WERI-Rb-1 (cell line): ENCODE measurements around the gene FFAR2.

Experiments
- DNase-seq: peaks from one replicate; pipeline ENCODE4 v3.0.0-alpha.2; 2020
- H3K27ac ChIP-seq: fragments of 250-450 bp; sonication (Bioruptor Pico); 2 replicates; pipeline ENCODE4 v1.5.1; 2020; ENCODE audit warnings: mild to moderate bottlenecking, moderate library complexity
- H3K27me3 ChIP-seq: fragments of 250-450 bp; sonication (Bioruptor Pico); 2 replicates; pipeline ENCODE4 v1.5.1; 2021; ENCODE audit warnings: mild to moderate bottlenecking, low read depth, moderate library complexity; ENCODE audit not compliant: insufficient read depth, severe bottlenecking
- H3K36me3 ChIP-seq: fragments of 250-450 bp; sonication (Bioruptor Pico); 2 replicates; pipeline ENCODE4 v1.5.1; 2020; ENCODE audit warnings: mild to moderate bottlenecking, moderate library complexity
- H3K4me3 ChIP-seq: 2 replicates; pipeline ENCODE4 v1.5.1; 2011; ENCODE audit warnings: low read depth, mild to moderate bottlenecking, control low read depth, low read length
- H3K9me3 ChIP-seq: fragments of 250-450 bp; sonication (Bioruptor Pico); 2 replicates; pipeline ENCODE4 v1.5.1; 2021; ENCODE audit warnings: mild to moderate bottlenecking, moderate library complexity; ENCODE audit not compliant: severe bottlenecking
- CTCF ChIP-seq: IDR thresholded peaks from 2 replicates; pipeline ENCODE4 v1.5.1; 2011; ENCODE audit warnings: low read depth, mild to moderate bottlenecking, control low read depth, inconsistent platforms, low read length

FFAR2 gene

GRCh38 chr19:35498220-35498619 lies 50.2 kb downstream of the FFAR2 start:
- H3K9me3 ChIP-seq: no peaks in the 10 kb centered on the region
- H3K4me3 ChIP-seq: no peak overlapping the region
- DNase-seq: no peak
- H3K36me3 ChIP-seq: no peaks in the 10 kb centered on the region
- no peak for TF ChIP-seq CTCF
- H3K27me3 ChIP-seq: no peaks in the 10 kb centered on the region
- H3K27ac ChIP-seq: no peak overlapping the region

GRCh38 chr19:35498984-35499527 lies 51.0 kb downstream of the FFAR2 start:
- H3K36me3 ChIP-seq: no peaks in the 10 kb centered on the region
- H3K27ac ChIP-seq: no peak overlapping the region
- no peak for TF ChIP-seq CTCF
- no peaks in the 10 kb centered on the region for H3K27me3 ChIP-seq
- no peak overlapping the region for H3K4me3 ChIP-seq
- DNase-seq: no peak
- H3K9me3 ChIP-seq: no peaks in the 10 kb centered on the region

GRCh38 chr19:35500611-35501010 lies 52.6 kb downstream of the FFAR2 start:
- DNase-seq: no peak
- Histone ChIP-seq H3K9me3 (no peaks in the 10 kb centered on the region), H3K27me3 (no peaks in the 10 kb centered on the region), H3K4me3 (no peak overlapping the region), H3K36me3 (no peaks in the 10 kb centered on the region), H3K27ac (no peak overlapping the region)
- no peak for TF ChIP-seq CTCF
